Measurements from ENCODE around the gene BBS7. TPM values are rescaled to one million over a fixed set of nuclear protein-coding genes. Genes with fewer than 3 reads are reported as not detected.

Gene BBS7
- total and polyA plus RNA-seq, 9 of the 15 experiments (the other 6 are each of a cell fraction or from before 2014, with no cell fraction given), result 13.4 to 25.8 (median 16.4) TPM

GRCh38 chr4:121794505-121795188 lies 75.6 kb downstream of the BBS7 start (continued):
- TF ChIP-seq, protein P1, sequence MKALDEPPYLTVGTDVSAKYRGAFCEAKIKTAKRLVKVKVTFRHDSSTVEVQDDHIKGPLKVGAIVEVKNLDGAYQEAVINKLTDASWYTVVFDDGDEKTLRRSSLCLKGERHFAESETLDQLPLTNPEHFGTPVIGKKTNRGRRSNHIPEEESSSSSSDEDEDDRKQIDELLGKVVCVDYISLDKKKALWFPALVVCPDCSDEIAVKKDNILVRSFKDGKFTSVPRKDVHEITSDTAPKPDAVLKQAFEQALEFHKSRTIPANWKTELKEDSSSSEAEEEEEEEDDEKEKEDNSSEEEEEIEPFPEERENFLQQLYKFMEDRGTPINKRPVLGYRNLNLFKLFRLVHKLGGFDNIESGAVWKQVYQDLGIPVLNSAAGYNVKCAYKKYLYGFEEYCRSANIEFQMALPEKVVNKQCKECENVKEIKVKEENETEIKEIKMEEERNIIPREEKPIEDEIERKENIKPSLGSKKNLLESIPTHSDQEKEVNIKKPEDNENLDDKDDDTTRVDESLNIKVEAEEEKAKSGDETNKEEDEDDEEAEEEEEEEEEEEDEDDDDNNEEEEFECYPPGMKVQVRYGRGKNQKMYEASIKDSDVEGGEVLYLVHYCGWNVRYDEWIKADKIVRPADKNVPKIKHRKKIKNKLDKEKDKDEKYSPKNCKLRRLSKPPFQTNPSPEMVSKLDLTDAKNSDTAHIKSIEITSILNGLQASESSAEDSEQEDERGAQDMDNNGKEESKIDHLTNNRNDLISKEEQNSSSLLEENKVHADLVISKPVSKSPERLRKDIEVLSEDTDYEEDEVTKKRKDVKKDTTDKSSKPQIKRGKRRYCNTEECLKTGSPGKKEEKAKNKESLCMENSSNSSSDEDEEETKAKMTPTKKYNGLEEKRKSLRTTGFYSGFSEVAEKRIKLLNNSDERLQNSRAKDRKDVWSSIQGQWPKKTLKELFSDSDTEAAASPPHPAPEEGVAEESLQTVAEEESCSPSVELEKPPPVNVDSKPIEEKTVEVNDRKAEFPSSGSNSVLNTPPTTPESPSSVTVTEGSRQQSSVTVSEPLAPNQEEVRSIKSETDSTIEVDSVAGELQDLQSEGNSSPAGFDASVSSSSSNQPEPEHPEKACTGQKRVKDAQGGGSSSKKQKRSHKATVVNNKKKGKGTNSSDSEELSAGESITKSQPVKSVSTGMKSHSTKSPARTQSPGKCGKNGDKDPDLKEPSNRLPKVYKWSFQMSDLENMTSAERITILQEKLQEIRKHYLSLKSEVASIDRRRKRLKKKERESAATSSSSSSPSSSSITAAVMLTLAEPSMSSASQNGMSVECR (CRISPR knock-in tag; IDR thresholded peaks at IDR 0.05), result no peak
- TF ChIP-seq HNRNPL (IDR thresholded peaks at IDR 0.05; ENCODE audit: low read depth, low read length) (no peak), TAF1 (IDR thresholded peaks at IDR 0.05; ENCODE audit: control insufficient read depth, extremely low read depth, insufficient read depth, low read length, severe bottlenecking) (peak; percentile 25), CXXC5 (CRISPR knock-in tag; IDR thresholded peaks at IDR 0.05) (peak; percentile 66), SMARCA4 (IDR thresholded peaks at IDR 0.05) (peak; percentile 97), ZNF644 (tag; IDR thresholded peaks at IDR 0.05; ENCODE audit: low read depth) (peak; percentile 83; the same call in 1 of the 2 replicates), MED1 (CRISPR knock-in tag; IDR thresholded peaks at IDR 0.05; ENCODE audit: borderline replicate concordance) (no peak), YBX1 (IDR thresholded peaks at IDR 0.05) (no peak), SPI1 (IDR thresholded peaks at IDR 0.05; ENCODE audit: borderline replicate concordance, low read depth, low read length) (no peak), MCM5 (IDR thresholded peaks at IDR 0.05; ENCODE audit: low read depth) (no peak), SIX5 (IDR thresholded peaks at IDR 0.05; ENCODE audit: borderline replicate concordance in 1 of 2, insufficient read depth in 1 of 2, low read depth in 1 of 2, low read length in 2 of 2) (no peak), CCNT2 (IDR thresholded peaks at IDR 0.05; ENCODE audit: borderline replicate concordance, extremely low read depth, insufficient read length, low read depth, low read length) (peak; percentile 62), HDAC6 (IDR thresholded peaks at IDR 0.05; ENCODE audit: low read depth, low read length) (no peak), EP300 (IDR thresholded peaks at IDR 0.05; ENCODE audit: low read length) (peak; percentile 98), GATAD2A (IDR thresholded peaks at IDR 0.05) (no peak), PYGO2 (tag; IDR thresholded peaks at IDR 0.05) (no peak), MXD1 (CRISPR knock-in tag; IDR thresholded peaks at IDR 0.05; ENCODE audit: borderline replicate concordance, poor library complexity, severe bottlenecking) (no peak)
- TF ChIP-seq, protein P2, sequence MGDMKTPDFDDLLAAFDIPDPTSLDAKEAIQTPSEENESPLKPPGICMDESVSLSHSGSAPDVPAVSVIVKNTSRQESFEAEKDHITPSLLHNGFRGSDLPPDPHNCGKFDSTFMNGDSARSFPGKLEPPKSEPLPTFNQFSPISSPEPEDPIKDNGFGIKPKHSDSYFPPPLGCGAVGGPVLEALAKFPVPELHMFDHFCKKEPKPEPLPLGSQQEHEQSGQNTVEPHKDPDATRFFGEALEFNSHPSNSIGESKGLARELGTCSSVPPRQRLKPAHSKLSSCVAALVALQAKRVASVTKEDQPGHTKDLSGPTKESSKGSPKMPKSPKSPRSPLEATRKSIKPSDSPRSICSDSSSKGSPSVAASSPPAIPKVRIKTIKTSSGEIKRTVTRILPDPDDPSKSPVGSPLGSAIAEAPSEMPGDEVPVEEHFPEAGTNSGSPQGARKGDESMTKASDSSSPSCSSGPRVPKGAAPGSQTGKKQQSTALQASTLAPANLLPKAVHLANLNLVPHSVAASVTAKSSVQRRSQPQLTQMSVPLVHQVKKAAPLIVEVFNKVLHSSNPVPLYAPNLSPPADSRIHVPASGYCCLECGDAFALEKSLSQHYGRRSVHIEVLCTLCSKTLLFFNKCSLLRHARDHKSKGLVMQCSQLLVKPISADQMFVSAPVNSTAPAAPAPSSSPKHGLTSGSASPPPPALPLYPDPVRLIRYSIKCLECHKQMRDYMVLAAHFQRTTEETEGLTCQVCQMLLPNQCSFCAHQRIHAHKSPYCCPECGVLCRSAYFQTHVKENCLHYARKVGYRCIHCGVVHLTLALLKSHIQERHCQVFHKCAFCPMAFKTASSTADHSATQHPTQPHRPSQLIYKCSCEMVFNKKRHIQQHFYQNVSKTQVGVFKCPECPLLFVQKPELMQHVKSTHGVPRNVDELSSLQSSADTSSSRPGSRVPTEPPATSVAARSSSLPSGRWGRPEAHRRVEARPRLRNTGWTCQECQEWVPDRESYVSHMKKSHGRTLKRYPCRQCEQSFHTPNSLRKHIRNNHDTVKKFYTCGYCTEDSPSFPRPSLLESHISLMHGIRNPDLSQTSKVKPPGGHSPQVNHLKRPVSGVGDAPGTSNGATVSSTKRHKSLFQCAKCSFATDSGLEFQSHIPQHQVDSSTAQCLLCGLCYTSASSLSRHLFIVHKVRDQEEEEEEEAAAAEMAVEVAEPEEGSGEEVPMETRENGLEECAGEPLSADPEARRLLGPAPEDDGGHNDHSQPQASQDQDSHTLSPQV (IDR thresholded peaks at IDR 0.05), result no peak
